Mesenchymal stem cell (in vitro differentiated cells and primary cell): ENCODE results near the gene LGR6.

Experiments used
- DNase-seq: peaks from one replicate; pipeline ENCODE4 v3.0.0-alpha.2; 2013
- H2AFZ ChIP-seq: one replicate; pipeline ENCODE4 v1.6.1; 2013; ENCODE audit warnings: low read depth, mild to moderate bottlenecking, control low read depth, inconsistent platforms, low read length, moderate library complexity
- H2AK5ac ChIP-seq: 2 replicates; pipeline ENCODE4 v1.6.1; 2013; ENCODE audit warnings: low read length, moderate library complexity, mild to moderate bottlenecking, inconsistent platforms; ENCODE audit not compliant: severe bottlenecking
- H2BK120ac ChIP-seq: one replicate; pipeline ENCODE4 v1.6.1; 2013; ENCODE audit warnings: low read depth, mild to moderate bottlenecking, inconsistent platforms, low read length, moderate library complexity
- H2BK12ac ChIP-seq, 2 experiments: one replicate each; pipeline ENCODE4 v1.6.1; 2013; ENCODE audit warnings: inconsistent platforms in 2 of 2, low read length in 2 of 2, mild to moderate bottlenecking in 2 of 2, moderate library complexity in 2 of 2, control low read depth in 1 of 2
- H2BK15ac ChIP-seq: one replicate; pipeline ENCODE4 v1.6.1; 2013; ENCODE audit warnings: mild to moderate bottlenecking, low read depth, inconsistent platforms; ENCODE audit not compliant: poor library complexity, severe bottlenecking
- H2BK5ac ChIP-seq: 2 replicates; pipeline ENCODE4 v1.6.1; 2013; ENCODE audit warnings: low read depth, mild to moderate bottlenecking, low read length, control low read depth, inconsistent platforms; ENCODE audit not compliant: poor library complexity, severe bottlenecking
- H3K14ac ChIP-seq, 2 experiments: one replicate each; pipeline ENCODE4 v1.6.1; 2013; ENCODE audit warnings: inconsistent platforms in 2 of 2, low read length in 2 of 2, control low read depth in 1 of 2, mild to moderate bottlenecking in 1 of 2, moderate library complexity in 1 of 2
- H3K18ac ChIP-seq, 2 experiments: one replicate each; pipeline ENCODE4 v1.6.1; 2013; ENCODE audit warnings: inconsistent platforms in 2 of 2, low read length in 2 of 2, control low read depth in 1 of 2, low read depth in 1 of 2, mild to moderate bottlenecking in 1 of 2
- H3K23ac ChIP-seq, 2 experiments: one replicate each; pipeline ENCODE4 v1.6.1; 2013; ENCODE audit warnings: inconsistent platforms in 2 of 2, low read length in 2 of 2, mild to moderate bottlenecking in 2 of 2, moderate library complexity in 2 of 2, control low read depth in 1 of 2
- H3K27ac ChIP-seq: 2 replicates; pipeline ENCODE4 v1.5.1; 2013; ENCODE audit warnings: mild to moderate bottlenecking, moderate library complexity, low read length, control low read depth, inconsistent platforms; ENCODE audit not compliant: poor library complexity, severe bottlenecking
- H3K27me3 ChIP-seq, 2 experiments: 2 replicates each; pipeline versions ENCODE4 v1.6.1 to v1.7.0; 2013; ENCODE audit warnings: low read length in 2 of 2, mild to moderate bottlenecking in 2 of 2, moderate library complexity in 2 of 2, control low read depth in 1 of 2, inconsistent platforms in 1 of 2; ENCODE audit not compliant: control insufficient read depth in 1 of 2, insufficient read depth in 1 of 2
- H3K36me3 ChIP-seq, 2 experiments: 2 replicates each; pipeline versions ENCODE4 v1.6.1 to v1.7.0; 2013; ENCODE audit warnings: low read length in 2 of 2, control low read depth in 1 of 2, inconsistent platforms in 1 of 2, low read depth in 1 of 2, mild to moderate bottlenecking in 1 of 2; ENCODE audit not compliant: insufficient read depth in 2 of 2, control insufficient read depth in 1 of 2
- H3K4ac ChIP-seq, 2 experiments: one replicate each; pipeline ENCODE4 v1.6.1; 2013; ENCODE audit warnings: inconsistent platforms in 2 of 2, low read length in 2 of 2, mild to moderate bottlenecking in 2 of 2, moderate library complexity in 2 of 2, control low read depth in 1 of 2, low read depth in 1 of 2
- H3K4me1 ChIP-seq: 2 replicates; pipeline ENCODE4 v1.6.1; 2013; ENCODE audit warnings: low read depth, low read length, control low read depth; ENCODE audit not compliant: control insufficient read depth, insufficient read depth
- H3K4me2 ChIP-seq: 2 replicates; pipeline ENCODE4 v1.6.1; 2013; ENCODE audit warnings: low read length, mild to moderate bottlenecking, inconsistent platforms; ENCODE audit not compliant: poor library complexity, severe bottlenecking
- H3K4me3 ChIP-seq, 2 experiments: 2 replicates each; pipeline versions ENCODE4 v1.5.1 to v1.7.0; 2013; ENCODE audit warnings: low read length in 2 of 2, mild to moderate bottlenecking in 2 of 2, control low read depth in 1 of 2, low read depth in 1 of 2; ENCODE audit not compliant: insufficient read depth in 1 of 2
- H3K79me1 ChIP-seq: replicated peaks from 2 replicates; pipeline ENCODE4 v1.6.1; 2013; ENCODE audit warnings: mild to moderate bottlenecking, control low read depth, low read length, inconsistent platforms; ENCODE audit not compliant: poor library complexity, severe bottlenecking
- H3K9ac ChIP-seq: 2 replicates; pipeline ENCODE4 v1.7.0; 2013; ENCODE audit warnings: mild to moderate bottlenecking, low read length, moderate library complexity
- H3K9me3 ChIP-seq: 2 replicates; pipeline ENCODE4 v1.7.0; 2013; ENCODE audit warnings: mild to moderate bottlenecking, low read length; ENCODE audit not compliant: control insufficient read depth
- H4K8ac ChIP-seq: one replicate; pipeline ENCODE4 v1.6.1; 2013; ENCODE audit warnings: inconsistent platforms, mild to moderate bottlenecking, low read length, moderate library complexity
- H4K91ac ChIP-seq: one replicate; pipeline ENCODE4 v1.6.1; 2013; ENCODE audit warnings: mild to moderate bottlenecking, low read length, inconsistent platforms
- WGBS: methylation state at CpG from one replicate; pipeline ENCODE4 v1.1.7; 2013; ENCODE audit warnings: mixed read lengths; 5-methylcytosine and 5-hydroxymethylcytosine counted together

The LGR6 gene

DNA sequence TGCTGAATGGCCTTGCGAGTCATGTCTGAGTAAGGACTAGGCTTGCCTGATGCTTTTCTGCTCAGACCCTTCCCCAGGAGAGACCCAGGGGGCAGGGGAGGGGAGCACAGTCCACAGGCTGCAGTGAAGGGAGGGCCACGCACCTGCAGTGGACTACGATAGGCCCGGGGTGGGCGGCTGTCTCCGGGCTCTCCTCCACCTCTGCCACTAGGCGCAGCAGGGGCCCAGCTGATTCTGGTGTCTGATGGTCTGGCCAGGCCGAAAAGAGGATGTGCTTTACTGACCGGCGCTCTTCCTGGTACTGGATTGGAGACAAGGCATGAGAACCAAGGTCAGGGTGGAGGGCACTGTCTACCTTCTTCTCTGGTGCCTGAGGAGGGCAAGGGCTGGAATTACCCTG lies 41.2 kb upstream of the LGR6 start:
- Histone ChIP-seq H3K36me3 (no peaks in the 10 kb centered on the region), H3K18ac (no peak overlapping the region), H2BK15ac (no peak overlapping the region), H2AK5ac (no peak overlapping the region), H3K4ac (no peak overlapping the region), H3K4me2 (no peak overlapping the region), H2BK12ac (no peak overlapping the region), H3K9me3 (no peaks in the 10 kb centered on the region), H4K8ac (no peak overlapping the region), H3K23ac (no peak overlapping the region), H3K27ac (no peak overlapping the region), H3K79me1 (no peaks in the 10 kb centered on the region), H4K91ac (no peak overlapping the region), H3K9ac (no peak overlapping the region), H2AFZ (no peak overlapping the region), H3K4me1 (peaks cover 7% of the 10 kb centered on the region), H2BK5ac (no peak overlapping the region), H2BK120ac (no peak overlapping the region), H3K4me3 (no peak overlapping the region), H3K27me3 (peaks cover 0 to 22% of the 10 kb centered on the region in 2 experiments), H3K14ac (no peak overlapping the region)
- no peak for DNase-seq
- WGBS: 86% methylated on average over 10 of the region's 10 CpGs

GRCh38 chr1:202153284-202153683 lies 40.3 kb upstream of the LGR6 start:
- 91% methylated on average over 4 of the region's 4 CpGs for WGBS
- no peaks in the 10 kb centered on the region for H3K9me3 ChIP-seq
- no peak overlapping the region for H4K91ac ChIP-seq
- no peaks in the 10 kb centered on the region for H3K79me1 ChIP-seq
- no peak overlapping the region for H3K27ac ChIP-seq
- no peak overlapping the region for H2BK5ac ChIP-seq
- H2BK15ac ChIP-seq: no peak overlapping the region
- no peak for DNase-seq
- peaks cover 0 to 28% of the 10 kb centered on the region in 2 experiments for H3K27me3 ChIP-seq
- H3K36me3 ChIP-seq: no peaks in the 10 kb centered on the region
- no peak overlapping the region for H2BK120ac ChIP-seq
- H3K4me2 ChIP-seq: no peak overlapping the region
- no peak overlapping the region for H3K9ac ChIP-seq
- no peak overlapping the region for H3K23ac ChIP-seq
- H2AK5ac ChIP-seq: no peak overlapping the region
- H3K18ac ChIP-seq: no peak overlapping the region
- peaks cover 7% of the 10 kb centered on the region for H3K4me1 ChIP-seq
- H4K8ac ChIP-seq: no peak overlapping the region
- no peak overlapping the region for H2BK12ac ChIP-seq
- H3K14ac ChIP-seq: no peak overlapping the region
- H3K4ac ChIP-seq: no peak overlapping the region
- H3K4me3 ChIP-seq: no peak overlapping the region
- H2AFZ ChIP-seq: no peak overlapping the region

DNA sequence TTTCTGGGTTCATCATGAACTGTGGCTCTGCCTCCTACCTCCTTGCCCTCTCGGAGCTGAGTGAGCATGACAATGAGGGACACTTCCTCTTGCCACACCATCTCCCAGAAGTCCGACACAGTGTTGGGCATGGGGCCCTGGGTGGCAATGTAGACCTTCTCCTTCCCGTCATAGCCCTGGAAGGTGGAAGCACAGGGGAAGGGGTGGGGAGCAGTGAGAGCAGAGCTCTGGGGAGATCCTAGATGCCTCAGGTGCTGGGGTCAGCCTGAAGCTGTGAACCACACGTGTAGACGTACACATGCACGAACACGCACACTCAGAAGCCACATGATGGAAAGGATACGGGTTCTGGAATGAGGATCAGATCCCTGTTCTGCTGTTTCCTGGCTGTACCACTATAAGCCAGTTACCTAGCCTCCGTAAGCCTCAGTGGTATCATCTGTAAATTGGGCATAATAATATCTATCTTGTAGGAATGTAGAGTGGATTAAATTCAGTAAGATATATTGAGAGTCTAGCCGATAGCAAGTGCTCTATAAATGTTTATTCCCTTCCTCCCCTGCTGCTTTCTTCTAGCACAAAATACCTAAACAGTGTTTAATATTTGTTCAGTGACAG lies 39.3 kb upstream of the LGR6 start:
- no peak for DNase-seq
- Histone ChIP-seq H3K79me1 (no peaks in the 10 kb centered on the region), H3K36me3 (no peaks in the 10 kb centered on the region), H3K4me3 (no peak overlapping the region), H3K9me3 (no peaks in the 10 kb centered on the region), H2BK120ac (no peak overlapping the region), H3K4ac (no peak overlapping the region), H2BK12ac (no peak overlapping the region), H3K9ac (peak overlapping the region; percentile 31), H3K4me2 (no peak overlapping the region), H2AFZ (no peak overlapping the region), H2AK5ac (no peak overlapping the region), H3K27me3 (peaks cover 0 to 31% of the 10 kb centered on the region in 2 experiments), H4K8ac (no peak overlapping the region), H3K27ac (no peak overlapping the region), H3K14ac (no peak overlapping the region), H3K18ac (no peak overlapping the region), H2BK15ac (no peak overlapping the region), H2BK5ac (no peak overlapping the region), H4K91ac (no peak overlapping the region), H3K4me1 (peaks cover 7% of the 10 kb centered on the region), H3K23ac (no peak overlapping the region)
- whole genome bisulfite sequencing: 91% methylated on average over 7 of the region's 10 CpGs

GRCh38 chr1:202154766-202155477 lies 38.7 kb upstream of the LGR6 start:
- H2BK5ac ChIP-seq: no peak overlapping the region
- H3K14ac ChIP-seq: no peak overlapping the region
- H3K18ac ChIP-seq: no peak overlapping the region
- peak; percentile 73 for DNase-seq
- no peak overlapping the region for H3K4me2 ChIP-seq
- no peak overlapping the region for H2BK120ac ChIP-seq
- no peaks in the 10 kb centered on the region for H3K9me3 ChIP-seq
- no peak overlapping the region for H4K91ac ChIP-seq
- H4K8ac ChIP-seq: no peak overlapping the region
- H3K27ac ChIP-seq: no peak overlapping the region
- H2AK5ac ChIP-seq: no peak overlapping the region
- no peaks in the 10 kb centered on the region for H3K79me1 ChIP-seq
- no peak overlapping the region for H3K4ac ChIP-seq
- H3K9ac ChIP-seq: peak overlapping the region; percentile 31
- H2BK15ac ChIP-seq: no peak overlapping the region
- 42% methylated on average over 9 of the region's 11 CpGs for WGBS
- no peak overlapping the region for H3K4me3 ChIP-seq
- peak overlapping the region in 1 of 2 experiments; percentile 18 for H3K23ac ChIP-seq
- no peaks in the 10 kb centered on the region for H3K36me3 ChIP-seq
- H3K27me3 ChIP-seq: peaks cover 0 to 37% of the 10 kb centered on the region in 2 experiments
- H2BK12ac ChIP-seq: no peak overlapping the region
- H2AFZ ChIP-seq: no peak overlapping the region
- H3K4me1 ChIP-seq: peaks cover 8% of the 10 kb centered on the region
